Activated naive CD4-positive, alpha-beta T cell treated with Interleukin-2 at 50 U/mL for 16 hours (primary cell): Measurements from ENCODE around the gene KCNMA1.
"Not testable (repeated sequence)": the region's sequence is repeated elsewhere in the genome, so short reads cannot be mapped to it uniquely, and the experiment has no call there.

Experiments used
- DNase-seq: peaks from one replicate; pipeline ENCODE4 v3.0.0-alpha.2; 2020

Gene KCNMA1

GRCh38 chr10:77436257-77436975 is 201.2 kb downstream of the KCNMA1 start:
- DNase-seq = no peak

GRCh38 chr10:77433546-77433945 is 204.1 kb downstream of the KCNMA1 start:
- DNase-seq = no peak

- no peak for DNase-seq
Measured at GRCh38 chr10:77431980-77432797, 205.4 kb downstream of the KCNMA1 start.

- no peak for DNase-seq
Measured at GRCh38 chr10:77431209-77431611, 206.4 kb downstream of the KCNMA1 start.

- no peak for DNase-seq
Measured at GRCh38 chr10:77430530-77430929, 207.1 kb downstream of the KCNMA1 start.

- no peak for DNase-seq
Measured at GRCh38 chr10:77428691-77429395, 208.8 kb downstream of the KCNMA1 start.

- no peak for DNase-seq
Measured at GRCh38 chr10:77424257-77424656, 213.4 kb downstream of the KCNMA1 start.

GRCh38 chr10:77422491-77423338 is 214.9 kb downstream of the KCNMA1 start:
- DNase-seq = no peak

- DNase-seq = no peak
Measured at GRCh38 chr10:77421591-77421990, 216.0 kb downstream of the KCNMA1 start.

- no peak for DNase-seq
Measured at GRCh38 chr10:77420947-77421523, 216.6 kb downstream of the KCNMA1 start.

GRCh38 chr10:77419979-77420378 is 217.6 kb downstream of the KCNMA1 start:
- DNase-seq = no peak

GRCh38 chr10:77419056-77419455 is 218.6 kb downstream of the KCNMA1 start:
- DNase-seq = no peak

- DNase-seq = no peak
Measured at GRCh38 chr10:77417806-77418640, 219.6 kb downstream of the KCNMA1 start.

- DNase-seq = no peak
Measured at GRCh38 chr10:77417359-77417758, 220.2 kb downstream of the KCNMA1 start.

GRCh38 chr10:77416311-77417135 is 221.1 kb downstream of the KCNMA1 start:
- DNase-seq = no peak

GRCh38 chr10:77415313-77415960 is 222.2 kb downstream of the KCNMA1 start:
- no peak for DNase-seq

GRCh38 chr10:77413231-77413630 is 224.4 kb downstream of the KCNMA1 start:
- DNase-seq = no peak

- DNase-seq = not testable (repeated sequence)
Measured at GRCh38 chr10:77412573-77413133, 225.0 kb downstream of the KCNMA1 start.

- no peak for DNase-seq
Measured at GRCh38 chr10:77411805-77412204, 225.8 kb downstream of the KCNMA1 start.
